Calu3 (cell line): ENCODE data around the gene TCF7L2. TPM values are rescaled to one million over a fixed set of nuclear protein-coding genes. Genes with fewer than 3 reads are reported as not detected.

ENCODE experiments used
- BruUV-seq: library from RNA; stranded (reverse); fragments of 400-500 nt; replicated peaks from 2 replicates; lab custom pipeline; 2021; lab: Mats Ljungman, UMichigan
- CTCF ChIA-PET: fragments of 300-600 bp; sonication (Branson Sonifier 250); formaldehyde crosslinking; loops from one replicate; lab custom pipeline; 2022; ENCODE audit warnings: antibody characterized with exemption; lab: Charles Lee
- DNase-seq: peaks from one replicate; pipeline ENCODE4 v3.0.0; 2022
- H3K27ac Mint-ChIP-seq: one replicate; pipeline ENCODE4 v1.8.0; 2022; ENCODE audit warnings: mixed read lengths; ENCODE audit not compliant: unreplicated experiment
- H3K27me3 Mint-ChIP-seq: one replicate; pipeline ENCODE4 v1.8.0; 2022; ENCODE audit warnings: mixed read lengths; ENCODE audit not compliant: unreplicated experiment
- H3K36me3 Mint-ChIP-seq: one replicate; pipeline ENCODE4 v1.8.0; 2022; ENCODE audit warnings: mild to moderate bottlenecking, moderate library complexity, mixed read lengths; ENCODE audit not compliant: insufficient read depth, unreplicated experiment
- H3K4me1 Mint-ChIP-seq: one replicate; pipeline ENCODE4 v1.8.0; 2022; ENCODE audit warnings: mild to moderate bottlenecking, low read depth, mixed read lengths; ENCODE audit not compliant: unreplicated experiment
- H3K4me3 Mint-ChIP-seq: one replicate; pipeline ENCODE4 v1.8.0; 2022; ENCODE audit warnings: mild to moderate bottlenecking, low read depth, moderate library complexity, mixed read lengths; ENCODE audit not compliant: unreplicated experiment
- H3K9me3 Mint-ChIP-seq: one replicate; pipeline ENCODE4 v1.8.0; 2022; ENCODE audit warnings: low read depth, mixed read lengths; ENCODE audit not compliant: unreplicated experiment
- intact Hi-C: fragments of 100-400 bp; cut with micrococcal nuclease; formaldehyde crosslinking; loops from one replicate; pipeline ENCODE4 v1.10.0; 2022; ENCODE audit not compliant: unreplicated experiment
- total RNA-seq: library from RNA; stranded (reverse); gene quantifications from 2 replicates; pipeline ENCODE4 v1.2.3, GENCODE V29; 2022
- TF ChIP-seq, protein P1 (sequence below): fragments of 200-600 bp; IDR thresholded peaks from one replicate; pipeline ENCODE4 v1.8.0; 2022; ENCODE audit warnings: antibody characterized with exemption; ENCODE audit not compliant: unreplicated experiment

The TCF7L2 gene
- total RNA-seq, 1 experiment from 2014 or later = 36.6 TPM

DNA sequence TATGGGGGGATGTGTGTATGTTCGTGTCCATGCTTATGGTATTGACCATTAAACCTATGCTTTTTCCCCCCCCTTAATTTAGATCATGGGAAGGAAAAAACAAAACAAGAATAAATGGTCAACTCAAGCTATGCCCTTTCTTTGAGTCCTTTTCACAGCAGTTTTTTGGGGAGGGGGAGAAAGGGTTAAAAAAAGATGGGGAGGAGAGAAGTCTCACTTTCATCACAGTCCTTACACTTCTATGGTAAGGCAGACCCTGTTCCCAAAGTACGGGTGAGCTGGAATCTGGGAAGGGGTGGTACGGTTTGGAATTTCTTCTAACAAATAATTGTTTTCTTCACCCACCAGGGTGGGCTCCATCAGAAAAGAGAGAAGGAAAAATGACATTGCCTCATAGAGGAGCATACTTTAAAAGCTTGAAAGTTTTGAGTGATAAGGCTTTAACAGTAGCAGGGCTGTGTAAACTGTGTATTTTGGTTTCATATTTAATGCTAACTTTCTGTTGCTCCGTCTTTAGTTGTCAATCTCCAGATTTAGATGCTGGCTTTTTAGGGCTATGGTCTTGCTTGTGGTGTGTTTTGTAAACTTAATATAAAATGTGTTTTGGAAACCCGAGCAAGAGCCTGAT lies 180.1 kb downstream of the TCF7L2 start:
- CTCF ChIA-PET = no interaction called here
- Mint-ChIP-seq H3K36me3 (peaks cover 8% of the 10 kb centered on the region), H3K27me3 (no peaks in the 10 kb centered on the region), H3K9me3 (no peaks in the 10 kb centered on the region), H3K4me1 (peaks cover 13% of the 10 kb centered on the region), H3K27ac (peak overlapping the region; percentile 28), H3K4me3 (no peak overlapping the region)
- intact Hi-C loops = no loop called here
- DNase-seq = no peak
- no TSS peak for BruUV-seq
- TF ChIP-seq, protein P1, sequence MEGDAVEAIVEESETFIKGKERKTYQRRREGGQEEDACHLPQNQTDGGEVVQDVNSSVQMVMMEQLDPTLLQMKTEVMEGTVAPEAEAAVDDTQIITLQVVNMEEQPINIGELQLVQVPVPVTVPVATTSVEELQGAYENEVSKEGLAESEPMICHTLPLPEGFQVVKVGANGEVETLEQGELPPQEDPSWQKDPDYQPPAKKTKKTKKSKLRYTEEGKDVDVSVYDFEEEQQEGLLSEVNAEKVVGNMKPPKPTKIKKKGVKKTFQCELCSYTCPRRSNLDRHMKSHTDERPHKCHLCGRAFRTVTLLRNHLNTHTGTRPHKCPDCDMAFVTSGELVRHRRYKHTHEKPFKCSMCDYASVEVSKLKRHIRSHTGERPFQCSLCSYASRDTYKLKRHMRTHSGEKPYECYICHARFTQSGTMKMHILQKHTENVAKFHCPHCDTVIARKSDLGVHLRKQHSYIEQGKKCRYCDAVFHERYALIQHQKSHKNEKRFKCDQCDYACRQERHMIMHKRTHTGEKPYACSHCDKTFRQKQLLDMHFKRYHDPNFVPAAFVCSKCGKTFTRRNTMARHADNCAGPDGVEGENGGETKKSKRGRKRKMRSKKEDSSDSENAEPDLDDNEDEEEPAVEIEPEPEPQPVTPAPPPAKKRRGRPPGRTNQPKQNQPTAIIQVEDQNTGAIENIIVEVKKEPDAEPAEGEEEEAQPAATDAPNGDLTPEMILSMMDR = no peak

DNA sequence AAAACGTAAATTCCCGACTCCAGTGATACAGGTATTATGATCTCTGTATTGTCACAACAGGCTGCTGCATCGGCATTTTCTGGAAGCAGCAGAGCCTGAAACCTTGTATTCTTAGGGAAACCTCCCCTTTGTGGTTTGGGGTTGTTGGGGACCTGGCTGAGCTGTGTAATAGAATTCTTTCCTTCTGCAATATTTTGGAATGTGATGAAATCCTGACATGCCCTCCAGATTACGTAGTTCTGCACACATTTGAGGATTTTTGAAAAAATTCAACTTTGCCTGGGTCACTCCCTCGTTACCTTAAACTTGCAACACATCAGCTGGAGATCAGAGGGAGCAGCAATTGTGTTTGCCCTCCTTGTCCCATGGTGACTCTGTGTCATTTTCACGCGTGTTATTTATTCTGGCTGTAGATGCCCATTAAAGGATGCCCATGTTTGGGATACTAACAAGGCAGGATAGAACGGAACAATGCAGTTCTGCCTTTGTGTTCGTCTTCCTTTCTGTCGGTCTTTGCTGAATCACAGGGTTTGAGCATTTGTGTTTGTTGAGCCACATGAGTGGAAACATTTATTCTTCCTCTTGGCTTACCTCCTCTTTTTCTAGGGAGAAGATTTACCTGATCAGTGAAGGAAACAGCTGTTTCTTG lies 181.7 kb downstream of the TCF7L2 start:
- H3K36me3 Mint-ChIP-seq = peaks cover under 1% of the 10 kb centered on the region
- H3K4me1 Mint-ChIP-seq = peaks cover 8% of the 10 kb centered on the region
- H3K4me3 Mint-ChIP-seq = no peak overlapping the region
- no peak for DNase-seq
- CTCF ChIA-PET = no interaction called here
- intact Hi-C loops = no loop called here
- no TSS peak for BruUV-seq
- no peaks in the 10 kb centered on the region for H3K9me3 Mint-ChIP-seq
- H3K27me3 Mint-ChIP-seq = no peaks in the 10 kb centered on the region
- no peak overlapping the region for H3K27ac Mint-ChIP-seq
- TF ChIP-seq, protein P1 = no peak

DNA sequence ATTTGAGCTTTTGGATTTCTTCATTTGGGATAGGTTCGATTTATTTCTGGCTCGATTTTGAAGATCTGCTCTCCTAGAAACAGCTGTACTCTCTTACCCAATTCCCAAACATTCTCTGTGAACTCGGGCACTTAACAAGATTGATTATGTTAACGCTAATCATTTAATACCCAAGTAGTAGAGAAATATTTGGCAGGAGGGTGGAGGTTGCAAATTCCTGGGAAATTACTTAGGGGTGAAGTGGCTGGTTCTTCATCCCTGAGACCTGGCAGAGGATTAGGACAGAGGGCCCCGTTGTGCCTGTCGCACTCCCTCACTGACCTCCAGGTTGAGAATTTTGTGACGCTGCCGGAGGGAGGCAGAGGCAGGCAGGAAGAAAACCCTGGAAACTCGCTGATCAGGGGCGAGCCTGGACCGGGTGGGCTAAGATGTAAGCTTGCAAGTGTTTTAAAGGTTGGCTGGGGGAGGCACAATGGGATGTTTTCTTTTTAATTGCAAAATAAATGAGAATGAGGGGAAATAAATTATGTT lies 182.6 kb downstream of the TCF7L2 start:
- TF ChIP-seq, protein P1 = no peak
- Mint-ChIP-seq H3K4me1 (peaks cover 13% of the 10 kb centered on the region), H3K4me3 (no peak overlapping the region), H3K9me3 (no peaks in the 10 kb centered on the region), H3K27ac (no peak overlapping the region), H3K27me3 (no peaks in the 10 kb centered on the region), H3K36me3 (no peaks in the 10 kb centered on the region)
- no peak for DNase-seq
- CTCF ChIA-PET = no interaction called here
- intact Hi-C loops = no loop called here
- BruUV-seq = no TSS peak

DNA sequence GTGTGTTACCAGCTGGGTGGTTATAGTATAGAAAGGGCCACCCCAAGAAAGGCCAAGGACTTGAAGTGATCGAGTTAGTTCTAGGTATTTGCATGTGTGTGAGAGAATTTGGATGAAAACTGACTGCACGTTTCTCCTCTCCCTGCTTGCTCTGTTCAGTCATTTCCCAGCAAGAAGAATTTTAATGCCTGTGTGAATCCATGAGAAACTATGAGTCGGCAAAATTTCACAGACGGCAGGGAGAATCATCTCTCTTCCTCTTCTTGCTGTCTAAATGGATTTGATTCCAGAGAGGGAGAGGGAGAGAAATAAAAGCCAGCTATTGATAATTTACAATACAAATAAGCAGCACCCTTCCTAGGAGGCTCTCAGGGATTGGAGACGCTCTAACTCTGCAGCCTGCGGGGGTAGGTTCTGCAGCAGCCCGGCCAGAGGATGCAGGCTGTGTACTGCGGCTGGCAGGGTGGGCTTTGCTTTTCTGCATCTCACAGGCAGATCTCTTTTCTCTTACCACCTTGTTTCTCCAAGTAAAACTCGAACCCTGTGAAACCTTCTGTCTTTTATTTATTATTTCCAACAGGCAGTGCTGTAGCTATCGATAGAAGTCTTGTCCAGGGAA lies 183.6 kb downstream of the TCF7L2 start:
- TF ChIP-seq, protein P1 = no peak
- Mint-ChIP-seq H3K9me3 (no peaks in the 10 kb centered on the region), H3K36me3 (no peaks in the 10 kb centered on the region), H3K27me3 (no peaks in the 10 kb centered on the region), H3K27ac (no peak overlapping the region), H3K4me3 (no peak overlapping the region), H3K4me1 (peaks cover 19% of the 10 kb centered on the region)
- no peak for DNase-seq
- BruUV-seq = no TSS peak
- CTCF ChIA-PET = no interaction called here
- intact Hi-C loops = no loop called here
